A549 (cell line): Measurements from ENCODE around the gene IFRD2. TPM values are rescaled to one million over a fixed set of nuclear protein-coding genes. Genes with fewer than 3 reads are reported as not detected.
A peak's percentile ranks its signal among the peaks of the same experiment; 100 is the strongest.

Experiments used
- ATAC-seq, 2 experiments: fragments of 200-7000 bp in 1 of 2; fragments of >200 bp in 1 of 2; cut with Nextera tagmentation in 1 of 2; cut with Tn5 transposase in 1 of 2; 3 replicates each; pipeline versions ENCODE4 v1.8.0 to v1.9.1; 2018 to 2020; ENCODE audit warnings: mild to moderate bottlenecking in 1 of 2, moderate library complexity in 1 of 2
- CTCF ChIA-PET: fragments of 300-600 bp; sonication (Branson Sonifier 250); formaldehyde crosslinking; extraction: SDS; loops from one replicate; lab custom pipeline; 2021; ENCODE audit warnings: antibody characterized with exemption, inconsistent platforms; lab: Yijun Ruan, JAX
- POLR2A ChIA-PET: fragments of 350-600 bp; formaldehyde crosslinking; extraction: SDS; loops from one replicate; lab custom pipeline; 2021; ENCODE audit warnings: antibody characterized with exemption, inconsistent platforms; lab: Yijun Ruan, JAX
- DNase-seq, 2 experiments: peaks; one replicate each; pipeline versions ENCODE4 v3.0.0 to v3.0.0-alpha.2; 2011 to 2016; ENCODE audit warnings: low read depth in 1 of 2, low spot score in 1 of 2
- FAIRE-seq: peaks from 2 replicates; lab custom pipeline; 2011; peaks lifted over from hg19 to GRCh38; lab: Jason Lieb, UNC
- H3K27ac ChIP-seq, 2 experiments: fragments of >200 bp; sonication (Bioruptor Twin); formaldehyde crosslinking; 3 replicates each; pipeline ENCODE4 v1.5.1; 2016 to 2017
- H3K4me1 ChIP-seq: fragments of >200 bp; sonication (Bioruptor Twin); formaldehyde crosslinking; 3 replicates; pipeline ENCODE4 v1.6.1; 2016
- H3K4me2 ChIP-seq: fragments of >200 bp; sonication (Bioruptor Twin); formaldehyde crosslinking; 3 replicates; pipeline ENCODE4 v1.6.1; 2016
- H3K4me3 ChIP-seq: fragments of >200 bp; sonication (Bioruptor Twin); formaldehyde crosslinking; 3 replicates; pipeline ENCODE4 v1.5.1; 2016
- H3K9me3 ChIP-seq: fragments of >200 bp; sonication (Bioruptor Twin); formaldehyde crosslinking; 3 replicates; pipeline ENCODE4 v1.6.1; 2016
- ATOH8 ChIP-seq: fragments of 250-450 bp; sonication (Bioruptor Pico); IDR thresholded peaks from 2 replicates; pipeline ENCODE4 v1.5.0; 2020; ENCODE audit warnings: low read depth, mild to moderate bottlenecking, moderate library complexity
- EHF ChIP-seq: fragments of 250-450 bp; sonication (Bioruptor Pico); IDR thresholded peaks from 2 replicates; pipeline ENCODE4 v1.5.0; 2020; ENCODE audit warnings: mild to moderate bottlenecking
- ESRRA ChIP-seq: fragments of 150-350 bp; IDR thresholded peaks from 2 replicates; pipeline ENCODE4 v1.6.1; 2014; ENCODE audit warnings: mild to moderate bottlenecking, low read length, borderline replicate concordance
- GATA3 ChIP-seq: IDR thresholded peaks from 2 replicates; pipeline ENCODE4 v1.6.1; 2012; ENCODE audit warnings: borderline replicate concordance
- HDAC2 ChIP-seq: fragments of 200-600 bp; sonication (generic); IDR thresholded peaks from 2 replicates; pipeline ENCODE4 v1.6.1; 2016
- HMGXB4 ChIP-seq: fragments of 250-450 bp; sonication (Bioruptor Pico); IDR thresholded peaks from 2 replicates; pipeline ENCODE4 v1.5.0; 2021; ENCODE audit warnings: mild to moderate bottlenecking, moderate library complexity, borderline replicate concordance
- HOXB5 ChIP-seq: fragments of 250-450 bp; sonication (Bioruptor Pico); IDR thresholded peaks from 2 replicates; pipeline ENCODE4 v1.5.0; 2020; ENCODE audit warnings: mild to moderate bottlenecking, moderate library complexity
- JUN ChIP-seq, 2 experiments: fragments of >200 bp; sonication (Bioruptor Twin); formaldehyde crosslinking; IDR thresholded peaks; 2 replicates in 1 of 2; 3 replicates in 1 of 2; pipeline ENCODE4 v1.6.1; 2016 to 2017
- MAFK ChIP-seq: fragments of 450-650 bp; IDR thresholded peaks from 2 replicates; pipeline ENCODE4 v1.6.1; 2014; ENCODE audit not compliant: partially characterized antibody
- MAZ ChIP-seq: fragments of 150-350 bp; IDR thresholded peaks from 2 replicates; pipeline ENCODE4 v1.6.1; 2014; ENCODE audit warnings: antibody characterized with exemption, low read depth, low read length, borderline replicate concordance
- NR3C1 ChIP-seq: fragments of >200 bp; sonication (Bioruptor Twin); formaldehyde crosslinking; IDR thresholded peaks from 3 replicates; pipeline ENCODE4 v1.6.1; 2017
- PBX3 ChIP-seq: IDR thresholded peaks from 2 replicates; pipeline ENCODE4 v1.6.1; 2012
- RAD21 ChIP-seq, 2 experiments: fragments of >200 bp in 1 of 2; sonication (Bioruptor Twin) in 1 of 2; formaldehyde crosslinking in 1 of 2; IDR thresholded peaks in 1 of 2; conservative IDR thresholded peaks in 1 of 2; 2 replicates in 1 of 2; 3 replicates in 1 of 2; pipeline ENCODE4 v1.6.1; 2012 to 2018; ENCODE audit warnings: inconsistent platforms in 1 of 2
- RFX5 ChIP-seq: fragments of 450-650 bp; IDR thresholded peaks from 2 replicates; pipeline ENCODE4 v1.7.1; 2014; ENCODE audit warnings: antibody characterized with exemption, mild to moderate bottlenecking, moderate library complexity
- SMC3 ChIP-seq: fragments of >200 bp; sonication (Bioruptor Twin); formaldehyde crosslinking; IDR thresholded peaks from 3 replicates; pipeline ENCODE4 v1.6.1; 2018; ENCODE audit warnings: inconsistent platforms
- TP53 ChIP-seq: fragments of 250-450 bp; sonication (Bioruptor Pico); IDR thresholded peaks from 2 replicates; pipeline ENCODE4 v1.5.0; 2021; ENCODE audit warnings: mild to moderate bottlenecking, moderate library complexity
- ZC3H11A ChIP-seq: fragments of 450-650 bp; IDR thresholded peaks from 2 replicates; pipeline ENCODE4 v1.6.1; 2014; ENCODE audit warnings: antibody characterized with exemption, mild to moderate bottlenecking
- WGBS: methylation state at CpG from one replicate; pipeline ENCODE4 v1.1.6; 2017; ENCODE audit errors: missing lambda C conversion rate; 5-methylcytosine and 5-hydroxymethylcytosine counted together
- polyA plus RNA-seq, 4 experiments: library from polyadenylated mRNA; depleted of rRNA in 3 of 4; stranded (reverse); fragments of >200 nt; fragmentation: RNase III in 1 of 4; extraction: RNeasy Plus Mini Kit Qiagen cat#74134 plus additional on column Dnase treatment in 1 of 4; gene quantifications; 2 replicates in 3 of 4; 3 replicates in 1 of 4; pipeline ENCODE4 v1.2.3, GENCODE V29; 2011 to 2017
- TF ChIP-seq, protein P1 (sequence below): fragments of >200 bp; sonication (Bioruptor Twin); formaldehyde crosslinking; IDR thresholded peaks from 3 replicates; pipeline ENCODE4 v1.5.1; 2016
- TF ChIP-seq, protein P2 (sequence below): IDR thresholded peaks from 2 replicates; pipeline ENCODE4 v1.6.1; 2012

IFRD2 gene
- polyA plus RNA-seq, 2 of the 4 experiments (the other 2 are of a cell fraction): 42.2 to 79.7 TPM

DNA sequence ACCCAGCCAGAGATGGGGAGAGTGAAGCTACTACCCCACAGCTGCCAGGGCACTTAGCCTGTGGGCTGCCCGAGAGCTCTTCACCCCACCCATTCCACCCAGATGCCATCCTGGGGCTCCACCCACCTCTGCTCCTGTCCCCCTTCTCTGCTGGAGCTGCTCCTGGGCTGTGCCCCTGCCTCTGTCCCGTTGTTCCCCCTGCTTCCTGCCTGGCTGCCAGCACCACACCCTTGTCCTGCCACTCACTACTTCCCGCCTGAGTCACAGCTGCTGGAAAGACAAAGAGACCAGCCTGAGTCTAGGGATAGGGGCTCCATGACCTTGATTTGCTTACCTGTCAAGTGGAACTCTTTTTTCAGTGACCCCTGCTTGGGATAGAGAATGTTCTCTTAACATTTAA lies 43.8 kb downstream of the IFRD2 start:
- no peak for FAIRE-seq
- Histone ChIP-seq H3K4me3 (no peak overlapping the region), H3K27ac (peak overlapping the region; percentile 59 to 82), H3K4me2 (peak overlapping the region; percentile 50; the same call in 2 of the 3 replicates), H3K4me1 (peaks cover 35% of the 10 kb centered on the region), H3K9me3 (no peaks in the 10 kb centered on the region)
- TF ChIP-seq JUN (IDR thresholded peaks at IDR 0.05): no peak
- TF ChIP-seq MAZ: no peak
- TF ChIP-seq ATOH8 (CRISPR knock-in tag): no peak
- TF ChIP-seq HMGXB4: no peak
- TF ChIP-seq ESRRA: no peak
- TF ChIP-seq RAD21 (conservative IDR thresholded peaks at IDR 0.05 in 1 of 2, IDR thresholded peaks at IDR 0.05 in 1 of 2): no peak
- no peak for TF ChIP-seq TP53
- TF ChIP-seq RFX5: no peak
- TF ChIP-seq ZC3H11A: no peak
- no peak for TF ChIP-seq EHF (CRISPR knock-in tag)
- WGBS: 11% methylated on average over 3 of the region's 3 CpGs
- ChIA-PET CTCF (interaction anchor here (1.3 to 11.2 kb wide), 5 partner anchors 11 to 76 kb away, joined by 4 to 219 read pairs (median 22); partner anchors contain the start of gene GNAI2), POLR2A (no interaction called here)
- DNase-seq: no peak
- ATAC-seq: no peak

- TF ChIP-seq MAFK (peak; percentile 48), GATA3 (peak; percentile 8; the same call in 1 of the 2 replicates), HMGXB4 (no peak), NR3C1 (no peak), HDAC2 (no peak), PBX3 (0 out of 2 replicates have a peak, but pooled peaks have one; percentile 22), SMC3 (peak; percentile 10; the same call in 1 of the 3 replicates), HOXB5 (no peak)
- TF ChIP-seq, protein P1, sequence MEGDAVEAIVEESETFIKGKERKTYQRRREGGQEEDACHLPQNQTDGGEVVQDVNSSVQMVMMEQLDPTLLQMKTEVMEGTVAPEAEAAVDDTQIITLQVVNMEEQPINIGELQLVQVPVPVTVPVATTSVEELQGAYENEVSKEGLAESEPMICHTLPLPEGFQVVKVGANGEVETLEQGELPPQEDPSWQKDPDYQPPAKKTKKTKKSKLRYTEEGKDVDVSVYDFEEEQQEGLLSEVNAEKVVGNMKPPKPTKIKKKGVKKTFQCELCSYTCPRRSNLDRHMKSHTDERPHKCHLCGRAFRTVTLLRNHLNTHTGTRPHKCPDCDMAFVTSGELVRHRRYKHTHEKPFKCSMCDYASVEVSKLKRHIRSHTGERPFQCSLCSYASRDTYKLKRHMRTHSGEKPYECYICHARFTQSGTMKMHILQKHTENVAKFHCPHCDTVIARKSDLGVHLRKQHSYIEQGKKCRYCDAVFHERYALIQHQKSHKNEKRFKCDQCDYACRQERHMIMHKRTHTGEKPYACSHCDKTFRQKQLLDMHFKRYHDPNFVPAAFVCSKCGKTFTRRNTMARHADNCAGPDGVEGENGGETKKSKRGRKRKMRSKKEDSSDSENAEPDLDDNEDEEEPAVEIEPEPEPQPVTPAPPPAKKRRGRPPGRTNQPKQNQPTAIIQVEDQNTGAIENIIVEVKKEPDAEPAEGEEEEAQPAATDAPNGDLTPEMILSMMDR: peak; percentile 23; the same call in 1 of the 3 replicates
- TF ChIP-seq, protein P2, sequence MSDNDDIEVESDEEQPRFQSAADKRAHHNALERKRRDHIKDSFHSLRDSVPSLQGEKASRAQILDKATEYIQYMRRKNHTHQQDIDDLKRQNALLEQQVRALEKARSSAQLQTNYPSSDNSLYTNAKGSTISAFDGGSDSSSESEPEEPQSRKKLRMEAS: peak; percentile 48; the same call in 1 of the 2 replicates
- no peaks in the 10 kb centered on the region for H3K9me3 ChIP-seq
- H3K4me3 ChIP-seq: peak overlapping the region; percentile 41
- H3K4me1 ChIP-seq: peaks cover 35% of the 10 kb centered on the region
- DNase-seq (peak; percentile 57 to 78), ATAC-seq (peak; percentile 84 to 85), FAIRE-seq (no peak)
- ChIA-PET CTCF (interaction anchor here (0.6 to 11.2 kb wide), 22 partner anchors 9 to 1085 kb away, joined by 3 to 219 read pairs (median 6); partner anchors contain the start of genes GNAI2 and IFRD2), POLR2A (interaction anchor here (0.5 to 1.7 kb wide), 11 partner anchors 10 to 346 kb away, joined by 3 to 16 read pairs (median 4); partner anchors contain the start of genes GNAI2, IFRD2 and SEMA3B)
- WGBS: 25% methylated on average over 5 of the region's 10 CpGs
- peak overlapping the region; percentile 89 to 95 for H3K27ac ChIP-seq
- peak overlapping the region; percentile 83 for H3K4me2 ChIP-seq
Measured at GRCh38 chr3:50246517-50246954, 45.7 kb downstream of the IFRD2 start.
